ENCODE data around the gene TBCE.

Gene TBCE

GRCh38 chr1:235408503-235408960, 41.3 kb downstream of the TBCE start:
- in situ Hi-C loops (cut with MboI; ENCODE audit: low pct_unique_long_range_greater_than_20kb, low sequenced_read_pairs, unreplicated experiment) = no loop called here
- TF ChIP-seq, protein P1, sequence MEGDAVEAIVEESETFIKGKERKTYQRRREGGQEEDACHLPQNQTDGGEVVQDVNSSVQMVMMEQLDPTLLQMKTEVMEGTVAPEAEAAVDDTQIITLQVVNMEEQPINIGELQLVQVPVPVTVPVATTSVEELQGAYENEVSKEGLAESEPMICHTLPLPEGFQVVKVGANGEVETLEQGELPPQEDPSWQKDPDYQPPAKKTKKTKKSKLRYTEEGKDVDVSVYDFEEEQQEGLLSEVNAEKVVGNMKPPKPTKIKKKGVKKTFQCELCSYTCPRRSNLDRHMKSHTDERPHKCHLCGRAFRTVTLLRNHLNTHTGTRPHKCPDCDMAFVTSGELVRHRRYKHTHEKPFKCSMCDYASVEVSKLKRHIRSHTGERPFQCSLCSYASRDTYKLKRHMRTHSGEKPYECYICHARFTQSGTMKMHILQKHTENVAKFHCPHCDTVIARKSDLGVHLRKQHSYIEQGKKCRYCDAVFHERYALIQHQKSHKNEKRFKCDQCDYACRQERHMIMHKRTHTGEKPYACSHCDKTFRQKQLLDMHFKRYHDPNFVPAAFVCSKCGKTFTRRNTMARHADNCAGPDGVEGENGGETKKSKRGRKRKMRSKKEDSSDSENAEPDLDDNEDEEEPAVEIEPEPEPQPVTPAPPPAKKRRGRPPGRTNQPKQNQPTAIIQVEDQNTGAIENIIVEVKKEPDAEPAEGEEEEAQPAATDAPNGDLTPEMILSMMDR (IDR thresholded peaks at IDR 0.05; ENCODE audit: extremely low read depth, insufficient read depth, missing control alignments) = no peak
- DNase-seq (ENCODE audit: low spot score) = no peak

GRCh38 chr1:235409042-235409820, 42.0 kb downstream of the TBCE start:
- TF ChIP-seq, protein P1 (IDR thresholded peaks at IDR 0.05; ENCODE audit: extremely low read depth, insufficient read depth, missing control alignments) = no peak
- DNase-seq (ENCODE audit: low spot score) = no peak
- in situ Hi-C loops (cut with MboI; ENCODE audit: low pct_unique_long_range_greater_than_20kb, low sequenced_read_pairs, unreplicated experiment) = no loop called here

DNA sequence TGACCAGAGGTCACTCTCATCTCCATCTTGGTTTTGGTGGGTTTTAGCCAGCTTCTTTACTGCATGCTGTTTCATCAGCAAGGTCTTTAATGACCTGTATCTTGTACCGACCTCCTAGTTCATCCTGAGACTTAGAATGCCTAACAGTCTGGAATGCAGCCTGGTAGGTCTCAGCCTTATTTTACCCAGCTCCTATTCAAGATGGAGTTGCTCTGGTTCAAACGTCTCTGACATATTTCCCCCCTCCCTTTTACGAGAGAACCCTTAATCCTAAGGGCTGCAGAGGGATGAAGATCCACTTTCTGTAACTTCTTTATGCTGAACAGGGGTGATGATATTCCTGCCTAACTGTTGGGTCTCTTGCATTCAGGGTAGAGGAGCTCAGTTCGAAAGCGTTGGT, 43.2 kb downstream of the TBCE start:
- TF ChIP-seq, protein P1 (IDR thresholded peaks at IDR 0.05; ENCODE audit: extremely low read depth, insufficient read depth, missing control alignments) = no peak
- in situ Hi-C loops (cut with MboI; ENCODE audit: low pct_unique_long_range_greater_than_20kb, low sequenced_read_pairs, unreplicated experiment) = loop anchor here (10.0 kb wide), 1 partner anchor 306 kb away; no protein-coding TSS in a partner anchor
- DNase-seq (ENCODE audit: low spot score) = no peak

DNA sequence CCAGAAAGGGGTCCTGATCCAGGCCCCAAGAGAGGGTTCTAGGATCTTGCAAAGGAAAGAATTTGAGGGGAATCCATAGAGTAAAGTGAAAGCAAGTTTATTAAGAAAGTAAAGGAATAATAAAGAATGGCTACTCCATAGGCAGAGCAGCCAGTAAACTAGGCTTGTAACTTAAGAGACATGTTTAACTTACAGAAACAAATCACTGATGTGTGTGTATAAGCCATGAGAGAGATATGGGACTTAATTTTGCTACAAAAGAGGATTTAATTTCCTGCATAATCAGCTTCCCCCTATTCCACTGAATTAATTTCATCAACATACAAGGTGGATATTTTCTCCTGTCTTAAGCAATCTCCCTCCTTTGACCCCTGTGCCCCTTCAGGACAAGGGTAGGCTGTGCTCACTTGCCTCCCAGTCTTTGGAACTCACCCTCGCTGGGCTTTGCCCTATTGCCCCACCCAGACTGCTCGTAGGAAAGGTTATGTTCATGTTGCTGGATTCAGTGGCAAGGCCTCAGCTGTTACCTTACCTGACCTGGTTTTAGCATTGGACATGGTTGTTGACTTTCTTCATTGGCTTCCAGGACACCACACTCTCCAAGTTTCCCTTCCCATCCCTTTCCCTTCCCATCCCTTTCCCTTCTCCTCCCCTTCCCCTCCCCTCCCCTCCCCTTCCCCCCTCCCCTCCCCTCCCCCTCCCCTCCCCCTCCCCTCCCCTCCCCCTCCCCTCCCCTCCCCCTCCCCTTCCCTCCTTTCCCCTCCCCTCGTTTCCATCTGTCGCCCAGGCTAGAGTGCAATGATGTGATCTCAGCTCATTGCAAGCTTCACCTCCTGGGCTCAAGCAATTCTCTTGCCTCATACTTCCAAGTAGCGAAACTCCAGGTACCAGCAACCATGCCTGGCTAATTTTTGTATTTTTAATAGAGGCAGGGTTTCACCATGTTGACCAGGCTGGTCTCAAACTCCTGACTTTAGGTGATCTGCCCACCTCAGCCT, 44.6 kb downstream of the TBCE start:
- in situ Hi-C loops (cut with MboI; ENCODE audit: low pct_unique_long_range_greater_than_20kb, low sequenced_read_pairs, unreplicated experiment) = loop anchor here (10.0 kb wide), 1 partner anchor 307 kb away; no protein-coding TSS in a partner anchor
- TF ChIP-seq, protein P1 (IDR thresholded peaks at IDR 0.05; ENCODE audit: extremely low read depth, insufficient read depth, missing control alignments) = no peak
- no peak for DNase-seq (ENCODE audit: low spot score)

DNA sequence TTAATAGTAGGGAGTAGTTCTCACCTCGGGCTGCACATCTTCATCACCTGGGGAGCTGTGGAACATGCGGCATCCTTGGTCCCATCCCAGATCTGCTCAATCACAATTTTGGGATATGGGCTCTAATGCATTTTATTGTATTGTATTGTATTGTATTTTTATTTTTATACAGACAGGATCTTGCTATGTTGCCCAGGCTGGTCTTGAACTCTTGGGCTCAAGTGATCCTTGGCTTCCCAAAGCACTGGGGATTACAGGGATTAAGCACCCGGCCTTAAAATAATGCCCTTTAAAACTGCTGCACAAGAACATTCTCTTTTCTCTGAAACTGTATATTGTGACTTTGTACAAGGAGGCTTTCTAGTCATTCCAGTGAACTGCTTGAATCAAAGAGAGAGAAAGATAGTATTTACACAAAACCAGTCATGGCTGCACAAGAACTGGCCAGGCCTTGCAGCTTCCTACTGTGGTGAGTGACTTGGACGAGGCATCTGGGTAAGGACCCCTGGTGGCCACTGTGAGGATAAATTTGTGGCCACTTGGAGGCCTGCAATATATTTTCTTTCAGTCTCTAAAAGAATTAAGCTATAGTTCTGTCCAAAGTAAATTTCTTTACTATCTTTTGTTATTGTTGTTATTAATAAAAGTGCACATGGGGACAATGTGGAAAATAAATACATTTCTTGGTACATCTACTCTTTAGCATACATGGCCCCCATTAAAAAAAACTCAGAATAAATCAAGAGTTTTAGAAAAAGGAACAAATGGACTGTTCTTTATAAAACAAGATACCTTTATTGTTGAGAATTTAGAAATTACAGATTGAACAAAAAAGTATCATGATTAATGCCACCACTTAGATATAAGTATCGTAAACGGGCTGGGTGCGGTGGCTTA, 48.0 kb downstream of the TBCE start:
- TF ChIP-seq, protein P1 (IDR thresholded peaks at IDR 0.05; ENCODE audit: extremely low read depth, insufficient read depth, missing control alignments) = peak; percentile 78
- in situ Hi-C loops (cut with MboI; ENCODE audit: low pct_unique_long_range_greater_than_20kb, low sequenced_read_pairs, unreplicated experiment) = loop anchor here (5.0 to 10.0 kb wide), 2 partner anchors 168 to 310 kb away; no protein-coding TSS in a partner anchor
- peak; percentile 72 for DNase-seq (ENCODE audit: low spot score)

All from GM13977 (cell line).